Gastroesophageal sphincter (tissue), 3 donors: ENCODE measurements around the gene SYNJ1.
"Not testable (repeated sequence)": the region's sequence is repeated elsewhere in the genome, so short reads cannot be mapped to it uniquely, and the experiment has no call there.

ENCODE experiments used
- CTCF ChIP-seq, 4 experiments: fragments of 200-600 bp in 2 of 4; fragments of 450-650 bp in 2 of 4; sonication (generic) in 1 of 4; IDR thresholded peaks; one replicate each; pipeline ENCODE4 v1.5.1; 2017 to 2019; ENCODE audit warnings: antibody characterized with exemption in 4 of 4, mild to moderate bottlenecking in 2 of 4, moderate library complexity in 2 of 4
- POLR2A ChIP-seq, 2 donors: fragments of 450-650 bp; IDR thresholded peaks; one replicate each; pipeline ENCODE4 v1.6.1; 2017; ENCODE audit warnings: antibody characterized with exemption in 2 of 2, mild to moderate bottlenecking in 2 of 2, moderate library complexity in 1 of 2
- POLR2AphosphoS5 ChIP-seq: sonication (generic); formaldehyde crosslinking; IDR thresholded peaks from one replicate; pipeline ENCODE4 v1.6.1; 2017; ENCODE audit warnings: antibody characterized with exemption

GRCh38 chr21:32661981-32662380 is 65.8 kb downstream of the SYNJ1 start:
- not testable (repeated sequence) for TF ChIP-seq CTCF (IDR thresholded peaks at IDR 0.05); POLR2AphosphoS5; POLR2A (IDR thresholded peaks at IDR 0.05)
